ENCODE data around the gene ABCA2.
A peak's percentile ranks its signal among the peaks of the same experiment; 100 is the strongest.

The ABCA2 gene

DNA sequence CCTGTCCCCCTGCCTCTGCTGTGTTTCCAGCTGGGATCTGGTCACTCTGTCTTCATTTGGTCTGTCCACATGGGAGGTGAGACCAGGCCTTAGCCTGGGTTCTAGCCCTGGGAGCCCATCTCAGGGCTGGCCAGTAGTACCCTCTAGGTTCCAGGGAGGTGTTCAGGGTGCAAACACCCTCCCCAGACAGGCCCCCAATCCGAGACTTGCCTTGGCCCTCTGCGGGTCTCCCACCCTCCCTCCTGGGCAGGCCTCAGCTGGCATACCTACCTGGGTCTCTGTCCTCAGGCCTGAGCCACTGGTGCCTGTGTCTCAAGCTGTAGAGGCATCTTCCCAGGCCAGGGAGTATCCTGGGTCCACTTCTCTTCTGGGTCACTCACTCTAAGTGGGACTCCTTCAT, 43.2 kb upstream of the ABCA2 start:
- peak overlapping the region; percentile 80 for H3K4me3 ChIP-seq
- H3K36me3 ChIP-seq (ENCODE audit: insufficient read depth, low read length), result no peaks in the 10 kb centered on the region
- no peak for DNase-seq (ENCODE audit: low read depth, low spot score)
- TF ChIP-seq POLR2AphosphoS5 (IDR thresholded peaks at IDR 0.05; ENCODE audit: borderline replicate concordance, low read depth, low read length), result no peak
- TF ChIP-seq FOXP2 (optimal IDR thresholded peaks at IDR 0.05; ENCODE audit: control extremely low read depth, extremely low read length, insufficient read depth), result no peak
- TF ChIP-seq EZH2 (IDR thresholded peaks at IDR 0.05), result no peak
- H3K9ac ChIP-seq (ENCODE audit: insufficient read length), result peak overlapping the region; percentile 57
- H3K27ac ChIP-seq, result no peak overlapping the region
- H3K9me3 ChIP-seq (ENCODE audit: low read depth, low read length), result no peaks in the 10 kb centered on the region

- TF ChIP-seq FOXP2 (optimal IDR thresholded peaks at IDR 0.05; ENCODE audit: control extremely low read depth, extremely low read length, insufficient read depth) (no peak), POLR2AphosphoS5 (IDR thresholded peaks at IDR 0.05; ENCODE audit: borderline replicate concordance, low read depth, low read length) (no peak), EZH2 (IDR thresholded peaks at IDR 0.05) (no peak)
- Histone ChIP-seq H3K36me3 (ENCODE audit: insufficient read depth, low read length) (no peaks in the 10 kb centered on the region), H3K27ac (no peak overlapping the region), H3K9ac (ENCODE audit: insufficient read length) (peak overlapping the region; percentile 57), H3K9me3 (ENCODE audit: low read depth, low read length) (no peaks in the 10 kb centered on the region), H3K4me3 (peak overlapping the region; percentile 80)
- DNase-seq (ENCODE audit: low read depth, low spot score), result no peak
These were observed 42.9 kb upstream of the ABCA2 start for GRCh38 chr9:137070906-137071275.

DNA sequence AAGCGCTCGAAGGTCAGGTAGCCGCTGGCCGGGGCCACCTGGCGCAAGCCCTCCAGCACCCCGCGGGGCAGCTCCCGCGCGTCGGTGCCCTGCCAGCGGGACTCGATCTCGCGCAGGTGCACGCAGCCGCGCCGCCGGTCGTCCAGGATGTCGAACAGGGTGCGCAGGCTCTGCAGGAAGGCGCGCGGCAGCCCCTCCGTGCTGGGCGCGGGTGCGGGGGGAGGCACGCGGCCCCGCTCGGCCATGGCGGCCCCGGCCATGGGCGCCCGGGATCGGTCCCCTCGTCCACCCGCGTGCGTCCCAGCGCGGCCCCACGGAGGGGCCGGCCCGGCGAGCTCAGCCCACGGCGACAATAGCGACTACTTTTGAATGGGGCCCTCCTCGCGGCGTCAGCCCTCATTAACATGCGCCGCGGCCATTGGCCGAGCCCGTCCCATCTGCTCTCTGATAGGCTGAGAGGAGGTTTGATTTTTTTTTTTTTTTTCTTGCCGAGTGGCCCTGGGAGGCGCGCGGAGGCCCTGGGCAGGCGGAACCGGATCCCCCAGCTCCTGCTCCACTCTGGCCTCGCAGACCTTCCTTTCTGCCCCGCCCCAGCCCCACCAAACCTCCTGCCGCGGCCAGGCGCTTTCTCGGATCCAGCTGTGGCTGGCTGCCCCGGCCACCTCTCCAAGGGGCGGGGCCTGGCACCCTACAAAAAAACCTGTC, 42.3 kb upstream of the ABCA2 start, which contains the start of gene SAPCD2:
TSS of gene SAPCD2 (minus strand) at position 357 of the 705 bp plus-strand sequence. CDS start at position 260, 97 bp downstream.
- H3K36me3 ChIP-seq (ENCODE audit: insufficient read depth, low read length), result no peaks in the 10 kb centered on the region
- no peaks in the 10 kb centered on the region for H3K9me3 ChIP-seq (ENCODE audit: low read depth, low read length)
- no peak within 1 kb of the TSS for H3K27ac ChIP-seq
- TF ChIP-seq POLR2AphosphoS5 (IDR thresholded peaks at IDR 0.05; ENCODE audit: borderline replicate concordance, low read depth, low read length) (peak; percentile 57; the same call in 1 of the 2 replicates), EZH2 (IDR thresholded peaks at IDR 0.05) (no peak)
- H3K4me3 ChIP-seq, result peak within 1 kb of the TSS; percentile 80
- DNase-seq (ENCODE audit: low read depth, low spot score), result no peak
- peak within 1 kb of the TSS; percentile 66 for H3K9ac ChIP-seq (ENCODE audit: insufficient read length)

DNA sequence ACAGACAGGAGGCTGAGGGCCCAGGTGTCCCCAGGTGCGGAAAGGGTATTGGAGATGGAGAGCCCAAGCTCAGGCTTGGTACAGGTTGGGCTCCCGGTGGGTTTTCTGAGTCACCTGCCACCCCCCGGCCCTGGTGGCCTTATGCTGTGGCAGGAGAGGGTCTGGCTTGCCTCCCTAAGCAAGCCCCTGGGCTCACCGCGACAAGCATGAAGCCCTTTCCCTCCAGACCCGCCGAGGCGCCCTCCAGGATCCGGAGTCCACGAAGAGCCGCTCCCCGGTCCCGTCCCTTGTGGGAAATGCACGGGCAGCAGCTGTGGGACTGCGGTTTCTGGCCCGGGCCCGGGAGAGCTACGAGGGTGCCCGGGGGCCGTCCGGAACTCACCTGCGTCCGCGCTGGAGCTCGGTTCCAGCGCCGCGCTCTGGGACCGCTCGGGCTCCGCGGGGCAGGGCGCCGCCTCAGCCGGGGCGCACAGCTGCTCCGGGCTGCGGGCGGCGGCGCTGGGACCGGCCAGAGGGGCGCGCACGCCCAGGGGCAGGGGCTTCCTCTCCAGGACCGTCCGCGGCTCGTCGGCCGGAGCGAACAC, 41.6 kb upstream of the ABCA2 start:
- Histone ChIP-seq H3K36me3 (ENCODE audit: insufficient read depth, low read length) (peaks cover 2% of the 10 kb centered on the region; the same call in 1 of the 2 replicates), H3K4me3 (peak overlapping the region; percentile 80), H3K9ac (ENCODE audit: insufficient read length) (peak overlapping the region; percentile 66), H3K9me3 (ENCODE audit: low read depth, low read length) (no peaks in the 10 kb centered on the region), H3K27ac (no peak overlapping the region)
- TF ChIP-seq EZH2 (IDR thresholded peaks at IDR 0.05) (no peak), FOXP2 (optimal IDR thresholded peaks at IDR 0.05; ENCODE audit: control extremely low read depth, extremely low read length, insufficient read depth) (no peak), POLR2AphosphoS5 (IDR thresholded peaks at IDR 0.05; ENCODE audit: borderline replicate concordance, low read depth, low read length) (no peak)
- no peak for DNase-seq (ENCODE audit: low read depth, low spot score)

- Histone ChIP-seq H3K27ac (no peak overlapping the region), H3K9ac (ENCODE audit: insufficient read length) (peak overlapping the region; percentile 66), H3K4me3 (peak overlapping the region; percentile 80)
These were observed 40.8 kb upstream of the ABCA2 start for GRCh38 chr9:137068539-137069507.

DNA sequence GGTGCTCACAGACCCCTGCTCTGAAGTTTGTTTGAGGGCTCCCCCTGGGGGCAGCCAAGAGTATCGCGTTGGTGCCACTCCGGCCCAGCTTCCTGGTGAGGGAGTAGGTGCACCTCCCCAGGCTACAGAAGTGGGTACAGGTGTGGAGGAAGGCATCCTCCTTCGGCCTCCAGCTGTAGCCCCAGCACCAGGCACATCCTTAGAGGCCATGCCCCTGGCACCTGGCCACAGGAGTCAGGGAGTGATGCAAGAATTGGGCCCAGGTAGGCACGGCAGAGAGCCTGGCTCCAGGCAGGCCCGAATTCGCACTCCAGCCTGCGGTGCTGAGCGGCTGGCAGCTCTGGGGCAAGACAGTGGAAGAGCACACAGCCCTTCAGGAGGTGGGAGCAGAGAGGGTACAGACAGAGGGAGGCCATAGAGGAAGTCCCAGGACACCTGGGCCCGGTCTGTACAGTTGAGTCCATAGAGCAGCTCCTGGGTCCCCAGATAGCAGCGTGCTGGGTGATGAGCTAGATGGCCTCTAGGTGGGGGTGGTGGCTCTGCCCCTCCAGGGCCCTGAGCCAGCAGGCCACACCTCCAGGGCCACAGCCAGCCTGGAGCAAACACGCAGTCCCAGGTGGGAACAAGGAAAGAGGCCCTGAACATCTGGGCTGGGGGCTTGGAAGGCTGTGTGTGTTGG, 40.0 kb upstream of the ABCA2 start:
- Histone ChIP-seq H3K9ac (ENCODE audit: insufficient read length) (no peak overlapping the region), H3K4me3 (peak overlapping the region; percentile 80), H3K36me3 (ENCODE audit: insufficient read depth, low read length) (peaks cover 4% of the 10 kb centered on the region; the same call in 1 of the 2 replicates), H3K27ac (0 out of 2 replicates have a peak overlapping the region, but pooled peaks have one; percentile 13), H3K9me3 (ENCODE audit: low read depth, low read length) (no peaks in the 10 kb centered on the region)
- TF ChIP-seq EZH2 (IDR thresholded peaks at IDR 0.05), result no peak
- TF ChIP-seq FOXP2 (optimal IDR thresholded peaks at IDR 0.05; ENCODE audit: control extremely low read depth, extremely low read length, insufficient read depth), result no peak
- no peak for TF ChIP-seq POLR2AphosphoS5 (IDR thresholded peaks at IDR 0.05; ENCODE audit: borderline replicate concordance, low read depth, low read length)
- DNase-seq (ENCODE audit: low read depth, low spot score), result no peak

More at GRCh38 chr9:137068539-137069507, 40.8 kb upstream of the ABCA2 start:
- H3K36me3 ChIP-seq (ENCODE audit: insufficient read depth, low read length), result peaks cover 4% of the 10 kb centered on the region; the same call in 1 of the 2 replicates
- TF ChIP-seq EZH2 (IDR thresholded peaks at IDR 0.05), result no peak
- TF ChIP-seq FOXP2 (optimal IDR thresholded peaks at IDR 0.05; ENCODE audit: control extremely low read depth, extremely low read length, insufficient read depth), result no peak
- TF ChIP-seq POLR2AphosphoS5 (IDR thresholded peaks at IDR 0.05; ENCODE audit: borderline replicate concordance, low read depth, low read length), result no peak
- no peak for DNase-seq (ENCODE audit: low read depth, low spot score)
- no peaks in the 10 kb centered on the region for H3K9me3 ChIP-seq (ENCODE audit: low read depth, low read length)

DNA sequence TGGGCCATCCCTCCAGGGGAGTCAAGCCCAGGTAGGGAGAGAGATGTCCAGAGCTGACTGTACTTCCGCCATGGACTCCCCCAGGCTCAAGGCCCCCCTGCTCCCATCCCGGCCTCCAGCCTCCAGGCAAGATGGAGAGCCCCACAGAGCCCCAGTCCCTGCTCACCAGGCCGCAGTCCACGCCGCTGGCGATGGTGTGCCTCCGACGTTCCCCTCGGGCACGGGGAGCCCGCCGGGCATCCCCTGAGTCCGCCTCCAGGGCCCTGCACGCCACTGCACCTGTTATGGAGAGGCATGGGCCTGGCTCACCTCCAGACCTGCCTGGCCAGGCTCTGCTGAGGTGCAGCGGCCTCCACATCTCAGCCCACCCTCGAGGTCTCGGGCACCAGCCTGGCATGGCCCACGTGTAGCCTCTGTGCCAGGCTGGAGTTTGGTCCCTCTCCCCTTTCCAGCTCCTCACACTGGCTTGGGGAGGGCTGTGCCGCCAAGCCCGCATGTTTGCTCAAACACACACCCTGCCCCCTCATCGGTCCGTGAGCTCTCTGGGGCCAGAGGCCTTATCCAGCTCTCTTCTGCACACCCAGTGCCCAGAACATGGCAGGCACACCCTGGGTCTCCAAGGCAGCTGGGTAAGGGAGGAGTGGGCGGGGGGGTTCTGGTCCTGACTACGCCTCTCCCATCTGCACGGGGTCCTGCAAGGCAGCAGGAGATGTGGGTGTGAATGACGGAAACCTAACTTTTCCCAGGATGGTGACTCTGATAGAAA, 38.2 kb upstream of the ABCA2 start:
- DNase-seq (ENCODE audit: low read depth, low spot score), result no peak
- TF ChIP-seq FOXP2 (optimal IDR thresholded peaks at IDR 0.05; ENCODE audit: control extremely low read depth, extremely low read length, insufficient read depth) (no peak), EZH2 (IDR thresholded peaks at IDR 0.05) (no peak), POLR2AphosphoS5 (IDR thresholded peaks at IDR 0.05; ENCODE audit: borderline replicate concordance, low read depth, low read length) (no peak)
- H3K9ac ChIP-seq (ENCODE audit: insufficient read length), result no peak overlapping the region
- H3K36me3 ChIP-seq (ENCODE audit: insufficient read depth, low read length), result peaks cover 4% of the 10 kb centered on the region; the same call in 1 of the 2 replicates
- no peaks in the 10 kb centered on the region for H3K9me3 ChIP-seq (ENCODE audit: low read depth, low read length)
- no peak overlapping the region for H3K4me3 ChIP-seq
- H3K27ac ChIP-seq, result no peak overlapping the region

Data from SK-N-MC (cell line).